Neural progenitor cell (in vitro differentiated cells): ENCODE data around the gene EDN2. TPM values are rescaled to one million over a fixed set of nuclear protein-coding genes. Genes with fewer than 3 reads are reported as not detected.

ENCODE experiments used
- DNase-seq: peaks from one replicate; pipeline ENCODE4 v3.0.0-alpha.2; 2016; ENCODE audit warnings: low spot score
- H2AFZ ChIP-seq: fragments of 200-600 bp; sonication (generic); replicated peaks from 2 replicates; pipeline ENCODE4 v1.6.1; 2016; ENCODE audit warnings: antibody characterized with exemption
- H3F3A ChIP-seq: fragments of 200-600 bp; sonication (generic); 2 replicates; pipeline ENCODE4 v1.6.1; 2016; ENCODE audit warnings: antibody characterized with exemption, low read depth
- H3K27ac ChIP-seq: fragments of 200-600 bp; sonication (generic); 2 replicates; pipeline ENCODE4 v1.5.1; 2016; ENCODE audit warnings: mild to moderate bottlenecking
- H3K27me3 ChIP-seq: fragments of 200-600 bp; sonication (generic); 2 replicates; pipeline ENCODE4 v1.6.1; 2016; ENCODE audit warnings: mild to moderate bottlenecking, moderate library complexity
- H3K36me3 ChIP-seq: fragments of 200-600 bp; sonication (generic); 2 replicates; pipeline ENCODE4 v1.5.1; 2016
- H3K4me1 ChIP-seq: fragments of 200-600 bp; sonication (generic); 2 replicates; pipeline ENCODE4 v1.6.1; 2016; ENCODE audit warnings: mixed run types
- H3K4me2 ChIP-seq: fragments of 200-600 bp; sonication (generic); 2 replicates; pipeline ENCODE4 v1.6.1; 2016
- H3K4me3 ChIP-seq: fragments of 200-600 bp; sonication (generic); 2 replicates; pipeline ENCODE4 v1.5.1; 2016
- H3K79me2 ChIP-seq: fragments of 200-600 bp; sonication (generic); 2 replicates; pipeline ENCODE4 v1.6.1; 2016; ENCODE audit warnings: low read depth
- H3K9ac ChIP-seq: fragments of 200-600 bp; sonication (generic); 2 replicates; pipeline ENCODE4 v1.6.1; 2016
- H3K9me3 ChIP-seq: fragments of 200-600 bp; sonication (generic); 2 replicates; pipeline ENCODE4 v1.5.1; 2016; ENCODE audit warnings: low read depth
- H4K20me1 ChIP-seq: fragments of 200-600 bp; sonication (generic); 2 replicates; pipeline ENCODE4 v1.6.1; 2016; ENCODE audit warnings: low read depth
- H3K27ac Mint-ChIP-seq: 3 replicates; pipeline ENCODE4 v1.8.0; 2021; ENCODE audit warnings: mixed read lengths
- H3K27me3 Mint-ChIP-seq: 2 replicates; pipeline ENCODE4 v1.8.0; 2022; ENCODE audit warnings: low read depth, mild to moderate bottlenecking, inconsistent platforms, moderate library complexity, mixed read lengths; ENCODE audit not compliant: insufficient read depth
- H3K36me3 Mint-ChIP-seq: 3 replicates; pipeline ENCODE4 v1.8.0; 2021; ENCODE audit warnings: mixed read lengths
- H3K4me1 Mint-ChIP-seq: 3 replicates; pipeline ENCODE4 v1.8.0; 2021; ENCODE audit warnings: mixed read lengths
- H3K4me3 Mint-ChIP-seq: 3 replicates; pipeline ENCODE4 v1.8.0; 2021; ENCODE audit warnings: mild to moderate bottlenecking, moderate library complexity, mixed read lengths
- H3K9me3 Mint-ChIP-seq: 3 replicates; pipeline ENCODE4 v1.8.0; 2020; ENCODE audit warnings: mixed read lengths
- EZH2 ChIP-seq: fragments of 200-600 bp; sonication (generic); IDR thresholded peaks from 2 replicates; pipeline ENCODE4 v1.6.1; 2017; ENCODE audit warnings: antibody characterized with exemption, mild to moderate bottlenecking, moderate library complexity
- EZH2phosphoT487 ChIP-seq: fragments of 200-600 bp; sonication (generic); IDR thresholded peaks from 2 replicates; pipeline ENCODE4 v1.6.1; 2017; ENCODE audit warnings: antibody characterized with exemption
- total RNA-seq: library from RNA; depleted of rRNA; stranded (reverse); fragments of >200 nt; gene quantifications from 2 replicates; pipeline ENCODE4 v1.2.3, GENCODE V29; 2015; ENCODE audit warnings: low replicate concordance
- TF ChIP-seq, protein P1 (sequence below): fragments of 200-600 bp; sonication (generic); IDR thresholded peaks from 2 replicates; pipeline ENCODE4 v1.5.1; 2017; ENCODE audit warnings: antibody characterized with exemption, mild to moderate bottlenecking

Gene EDN2
- total RNA-seq: not detected in 2 replicates

GRCh38 chr1:41484402-41485241 lies at the start of gene EDN2:
Gene EDN2, minus strand, starts transcription at chr1:41484683. Its CDS starts 82 bp downstream, at chr1:41484601.
- Histone ChIP-seq H3K27ac (no peak within 1 kb of the TSS), H3F3A (peaks cover 30% of the 10 kb centered on the region), H3K4me3 (no peak within 1 kb of the TSS), H3K27me3 (peaks cover 12% of the 10 kb centered on the region), H3K9me3 (no peaks in the 10 kb centered on the region), H3K9ac (no peak within 1 kb of the TSS), H4K20me1 (peaks cover 10% of the 10 kb centered on the region), H3K79me2 (no peaks in the 10 kb centered on the region), H3K4me2 (no peak within 1 kb of the TSS), H3K36me3 (no peaks in the 10 kb centered on the region), H2AFZ (no peak within 1 kb of the TSS), H3K4me1 (peaks cover 42% of the 10 kb centered on the region)
- TF ChIP-seq EZH2: no peak
- no peak for TF ChIP-seq EZH2phosphoT487
- TF ChIP-seq, protein P1, sequence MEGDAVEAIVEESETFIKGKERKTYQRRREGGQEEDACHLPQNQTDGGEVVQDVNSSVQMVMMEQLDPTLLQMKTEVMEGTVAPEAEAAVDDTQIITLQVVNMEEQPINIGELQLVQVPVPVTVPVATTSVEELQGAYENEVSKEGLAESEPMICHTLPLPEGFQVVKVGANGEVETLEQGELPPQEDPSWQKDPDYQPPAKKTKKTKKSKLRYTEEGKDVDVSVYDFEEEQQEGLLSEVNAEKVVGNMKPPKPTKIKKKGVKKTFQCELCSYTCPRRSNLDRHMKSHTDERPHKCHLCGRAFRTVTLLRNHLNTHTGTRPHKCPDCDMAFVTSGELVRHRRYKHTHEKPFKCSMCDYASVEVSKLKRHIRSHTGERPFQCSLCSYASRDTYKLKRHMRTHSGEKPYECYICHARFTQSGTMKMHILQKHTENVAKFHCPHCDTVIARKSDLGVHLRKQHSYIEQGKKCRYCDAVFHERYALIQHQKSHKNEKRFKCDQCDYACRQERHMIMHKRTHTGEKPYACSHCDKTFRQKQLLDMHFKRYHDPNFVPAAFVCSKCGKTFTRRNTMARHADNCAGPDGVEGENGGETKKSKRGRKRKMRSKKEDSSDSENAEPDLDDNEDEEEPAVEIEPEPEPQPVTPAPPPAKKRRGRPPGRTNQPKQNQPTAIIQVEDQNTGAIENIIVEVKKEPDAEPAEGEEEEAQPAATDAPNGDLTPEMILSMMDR: peak; percentile 29
- peaks cover 4% of the 10 kb centered on the region for H3K9me3 Mint-ChIP-seq
- no peaks in the 10 kb centered on the region for H3K36me3 Mint-ChIP-seq
- peak within 1 kb of the TSS; percentile 63 for H3K27ac Mint-ChIP-seq
- peaks cover 23% of the 10 kb centered on the region for H3K27me3 Mint-ChIP-seq
- peak; percentile 51 for DNase-seq
- peaks cover 69% of the 10 kb centered on the region for H3K4me1 Mint-ChIP-seq
- peak within 1 kb of the TSS; percentile 38 for H3K4me3 Mint-ChIP-seq

- no peak overlapping the region for H3K4me3 Mint-ChIP-seq
- Histone ChIP-seq H3K36me3 (no peaks in the 10 kb centered on the region), H2AFZ (no peak overlapping the region), H3K27me3 (no peaks in the 10 kb centered on the region), H3K4me3 (no peak overlapping the region), H3K27ac (no peak overlapping the region), H3K79me2 (no peaks in the 10 kb centered on the region), H3F3A (no peaks in the 10 kb centered on the region), H3K4me2 (no peak overlapping the region), H3K4me1 (no peaks in the 10 kb centered on the region), H3K9me3 (no peaks in the 10 kb centered on the region), H4K20me1 (no peaks in the 10 kb centered on the region), H3K9ac (no peak overlapping the region)
- H3K27me3 Mint-ChIP-seq: peaks cover 5% of the 10 kb centered on the region
- TF ChIP-seq EZH2 (no peak), EZH2phosphoT487 (no peak)
- TF ChIP-seq, protein P1: no peak
- no peaks in the 10 kb centered on the region for H3K9me3 Mint-ChIP-seq
- H3K27ac Mint-ChIP-seq: no peak overlapping the region
- H3K4me1 Mint-ChIP-seq: peaks cover 22% of the 10 kb centered on the region
- no peak for DNase-seq
- H3K36me3 Mint-ChIP-seq: peaks cover 1% of the 10 kb centered on the region
Observed at GRCh38 chr1:41533731-41534080, 49.2 kb upstream of the EDN2 start.

GRCh38 chr1:41533016-41533730 lies 48.7 kb upstream of the EDN2 start:
- Histone ChIP-seq H3K36me3 (no peaks in the 10 kb centered on the region), H3K4me1 (no peaks in the 10 kb centered on the region), H3K27ac (no peak overlapping the region), H3K79me2 (no peaks in the 10 kb centered on the region), H3K27me3 (no peaks in the 10 kb centered on the region), H3K9me3 (no peaks in the 10 kb centered on the region), H3K9ac (no peak overlapping the region), H4K20me1 (no peaks in the 10 kb centered on the region), H2AFZ (no peak overlapping the region), H3F3A (no peaks in the 10 kb centered on the region), H3K4me2 (no peak overlapping the region), H3K4me3 (no peak overlapping the region)
- DNase-seq: no peak
- H3K4me3 Mint-ChIP-seq: no peak overlapping the region
- H3K9me3 Mint-ChIP-seq: no peaks in the 10 kb centered on the region
- no peak overlapping the region for H3K27ac Mint-ChIP-seq
- peaks cover 1% of the 10 kb centered on the region for H3K36me3 Mint-ChIP-seq
- peaks cover 5% of the 10 kb centered on the region for H3K27me3 Mint-ChIP-seq
- no peak for TF ChIP-seq EZH2
- no peak for TF ChIP-seq EZH2phosphoT487
- TF ChIP-seq, protein P1: no peak
- H3K4me1 Mint-ChIP-seq: peaks cover 21% of the 10 kb centered on the region
